ENCODE data around the gene OR10AD1.

DNA sequence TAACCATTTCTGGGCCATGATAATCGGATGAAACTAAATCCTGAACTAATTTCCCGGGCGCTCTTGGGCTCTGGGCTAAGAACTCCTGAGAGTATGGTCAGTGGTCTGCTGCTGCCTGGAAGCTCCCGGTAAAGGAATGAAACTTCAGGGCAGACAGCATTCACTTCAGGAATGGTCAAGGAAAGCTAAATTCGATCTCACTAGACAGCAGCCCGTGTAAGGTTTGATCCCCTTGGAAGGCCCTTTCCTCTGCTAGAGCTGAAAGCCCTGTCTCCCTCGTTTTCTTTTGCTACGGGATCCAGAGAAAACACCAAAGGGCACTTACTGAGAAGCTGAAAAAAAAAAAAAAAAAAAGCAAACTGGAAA, 46.5 kb downstream of the OR10AD1 start:
- TF ChIP-seq POLR2A (IDR thresholded peaks at IDR 0.05; ENCODE audit: low read length) (no peak), GATA1 (IDR thresholded peaks at IDR 0.05; ENCODE audit: low read depth, low read length) (no peak)
